ENCODE measurements around the gene KLF6. TPM values are rescaled to one million over a fixed set of nuclear protein-coding genes. Genes with fewer than 3 reads are reported as not detected.
"Not testable (repeated sequence)": the region's sequence is repeated elsewhere in the genome, so short reads cannot be mapped to it uniquely, and the experiment has no call there.

KLF6 gene
- total RNA-seq, 2 donors from 2014 or later = 184 to 240 TPM

GRCh38 chr10:3735175-3735574 lies 49.8 kb downstream of the KLF6 start:
- Mint-ChIP-seq H3K36me3 (ENCODE audit: insufficient read depth in 2 of 2) (peaks cover 0 to 7% of the 10 kb centered on the region in 2 donors), H3K4me3 (no peak overlapping the region), H3K27me3 (ENCODE audit: low read depth) (no peaks in the 10 kb centered on the region), H3K27ac (no peak overlapping the region), H3K9me3 (peaks cover 4% of the 10 kb centered on the region in 2 donors), H3K4me1 (ENCODE audit: low read depth) (peaks cover 13% of the 10 kb centered on the region)
- ATAC-seq (replicated peaks in 1 of 2) (no peak), DNase-seq (no peak)

DNA sequence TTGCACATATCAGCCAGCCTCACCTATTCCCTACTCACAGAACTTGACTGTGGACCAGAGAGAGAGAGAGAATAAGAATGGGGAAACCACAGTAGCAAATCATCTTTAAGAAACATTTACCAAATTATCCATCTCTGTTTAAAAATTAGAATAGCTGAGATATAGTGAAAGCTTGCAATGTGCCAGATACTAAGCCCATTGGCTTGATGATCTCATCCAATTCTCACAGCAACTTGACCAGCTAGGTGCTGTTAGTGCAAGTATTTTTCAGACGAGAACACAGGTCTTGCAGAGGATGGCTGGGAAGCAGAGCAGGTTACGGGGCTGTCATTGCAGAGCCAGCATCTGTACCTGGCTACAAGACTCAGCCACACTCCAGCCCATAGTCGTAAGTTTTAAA lies 50.9 kb downstream of the KLF6 start:
- peaks cover 0 to 7% of the 10 kb centered on the region in 2 donors for H3K36me3 Mint-ChIP-seq (ENCODE audit: insufficient read depth in 2 of 2)
- H3K9me3 Mint-ChIP-seq = peaks cover 4% of the 10 kb centered on the region in 2 donors
- no peak for DNase-seq
- ATAC-seq (replicated peaks in 1 of 2) = no peak
- no peaks in the 10 kb centered on the region for H3K27me3 Mint-ChIP-seq (ENCODE audit: low read depth)
- H3K27ac Mint-ChIP-seq = no peak overlapping the region
- H3K4me1 Mint-ChIP-seq (ENCODE audit: low read depth) = peaks cover 8% of the 10 kb centered on the region
- no peak overlapping the region for H3K4me3 Mint-ChIP-seq

DNA sequence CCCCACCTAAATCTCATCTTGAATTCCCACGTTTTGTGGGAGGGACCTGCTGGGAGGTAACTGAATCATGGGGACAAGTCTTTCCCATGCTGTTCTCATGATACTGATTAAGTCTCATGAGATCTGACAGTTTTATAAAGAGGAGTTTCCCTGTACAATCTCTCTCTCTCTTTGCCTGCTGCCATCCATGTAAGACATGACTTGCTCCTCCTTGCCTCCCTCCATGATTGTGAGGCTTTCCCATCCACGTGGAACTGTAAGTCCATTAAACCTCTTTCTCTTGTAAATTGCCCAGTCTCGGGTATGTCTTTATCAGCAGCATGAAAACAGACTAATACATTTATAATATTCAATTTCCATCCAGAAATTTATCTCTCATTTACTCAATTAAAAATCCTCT lies 52.8 kb downstream of the KLF6 start:
- not testable (repeated sequence) for H3K4me3 Mint-ChIP-seq; H3K27me3 Mint-ChIP-seq (ENCODE audit: low read depth); DNase-seq; H3K4me1 Mint-ChIP-seq (ENCODE audit: low read depth); H3K9me3 Mint-ChIP-seq; H3K27ac Mint-ChIP-seq; ATAC-seq (replicated peaks in 1 of 2); H3K36me3 Mint-ChIP-seq (ENCODE audit: insufficient read depth in 2 of 2)

DNA sequence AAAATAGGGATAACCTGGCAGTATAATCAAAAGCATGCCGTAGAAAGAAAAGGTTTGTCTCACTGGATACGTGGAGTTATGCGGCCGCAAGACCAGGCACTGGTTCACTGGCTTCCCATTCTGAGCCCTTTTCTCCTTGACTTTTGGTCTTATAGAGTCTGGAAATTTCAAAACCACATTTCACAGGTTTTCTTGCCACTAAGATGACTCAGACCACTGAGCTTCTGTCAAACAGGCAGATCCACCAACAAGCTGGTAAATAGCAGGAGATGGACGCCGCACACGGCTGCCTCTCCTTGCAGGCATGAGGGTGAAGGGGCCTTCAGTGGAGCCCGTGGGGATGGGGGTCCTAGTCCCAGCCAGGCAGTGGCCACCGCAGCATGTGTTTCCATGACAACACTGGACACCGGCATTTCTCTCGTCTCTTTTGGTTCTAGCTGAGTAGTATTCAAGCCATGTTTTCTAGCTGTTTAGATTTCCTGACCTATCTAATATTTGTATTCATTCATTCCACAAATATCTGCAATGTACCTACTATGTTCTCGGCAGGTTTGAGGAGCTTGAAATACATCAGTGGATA lies 55.5 kb downstream of the KLF6 start:
- DNase-seq = no peak
- peaks cover 0 to 7% of the 10 kb centered on the region in 2 donors for H3K36me3 Mint-ChIP-seq (ENCODE audit: insufficient read depth in 2 of 2)
- no peak overlapping the region for H3K27ac Mint-ChIP-seq
- H3K4me3 Mint-ChIP-seq = no peak overlapping the region
- H3K9me3 Mint-ChIP-seq = peaks cover 4% of the 10 kb centered on the region in 2 donors
- H3K4me1 Mint-ChIP-seq (ENCODE audit: low read depth) = peaks cover 5% of the 10 kb centered on the region
- no peak for ATAC-seq (replicated peaks in 1 of 2)
- no peaks in the 10 kb centered on the region for H3K27me3 Mint-ChIP-seq (ENCODE audit: low read depth)

- DNase-seq (no peak), ATAC-seq (replicated peaks in 1 of 2) (no peak)
- peaks cover 4% of the 10 kb centered on the region in 2 donors for H3K9me3 Mint-ChIP-seq
- H3K4me3 Mint-ChIP-seq = no peak overlapping the region
- no peaks in the 10 kb centered on the region for H3K27me3 Mint-ChIP-seq (ENCODE audit: low read depth)
- H3K4me1 Mint-ChIP-seq (ENCODE audit: low read depth) = peaks cover 5% of the 10 kb centered on the region
- H3K27ac Mint-ChIP-seq = no peak overlapping the region
- peaks cover 0 to 7% of the 10 kb centered on the region in 2 donors for H3K36me3 Mint-ChIP-seq (ENCODE audit: insufficient read depth in 2 of 2)
These were observed 56.4 kb downstream of the KLF6 start for GRCh38 chr10:3728563-3728962.

DNA sequence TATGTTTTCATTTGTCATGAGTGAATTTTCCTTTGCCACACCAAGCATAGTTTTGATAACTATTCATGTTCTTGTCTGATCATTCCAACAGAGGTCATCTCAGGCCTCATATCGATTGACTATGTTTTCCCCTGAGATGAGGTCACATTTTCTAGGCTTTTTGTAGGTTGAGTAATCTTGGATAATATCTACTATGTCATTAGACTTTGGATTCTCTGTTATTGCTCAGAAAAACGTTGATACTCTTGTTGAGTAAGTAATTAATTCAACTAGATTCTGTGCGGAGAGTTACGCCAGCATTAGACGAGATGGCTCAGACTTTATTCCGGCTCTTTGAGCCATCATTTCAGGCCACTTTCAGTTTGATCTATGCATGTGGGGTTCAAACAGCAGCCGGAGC lies 57.7 kb downstream of the KLF6 start:
- ATAC-seq (replicated peaks in 1 of 2) (no peak), DNase-seq (no peak)
- Mint-ChIP-seq H3K4me3 (no peak overlapping the region), H3K36me3 (ENCODE audit: insufficient read depth in 2 of 2) (peaks cover 0 to 3% of the 10 kb centered on the region in 2 donors), H3K27me3 (ENCODE audit: low read depth) (no peaks in the 10 kb centered on the region), H3K4me1 (ENCODE audit: low read depth) (peaks cover 5% of the 10 kb centered on the region), H3K27ac (no peak overlapping the region), H3K9me3 (peaks cover 1% of the 10 kb centered on the region in 2 donors)
